Right atrium auricular region (tissue), 2 donors: ENCODE results near the gene RGMA. TPM values are rescaled to one million over a fixed set of nuclear protein-coding genes. Genes with fewer than 3 reads are reported as not detected.
A peak's percentile ranks its signal among the peaks of the same experiment; 100 is the strongest.

Experiments
- DNase-seq: peaks from one replicate; pipeline ENCODE4 v3.0.0-alpha.2; 2019; ENCODE audit warnings: low spot score
- H3K27ac ChIP-seq, 2 donors: fragments of 200-600 bp; sonication (generic); 1 replicate in 1 of 2; 2 replicates in 1 of 2; pipeline ENCODE4 v1.5.1; 2016 to 2019
- H3K27me3 ChIP-seq, 2 donors: fragments of 200-600 bp; sonication (generic); one replicate each; pipeline versions ENCODE4 v1.5.1 to v1.6.0; 2017 to 2019
- H3K36me3 ChIP-seq: fragments of 200-600 bp; sonication (generic); one replicate; pipeline ENCODE4 v1.5.1; 2016
- H3K4me1 ChIP-seq, 2 donors: fragments of 200-600 bp; sonication (generic); one replicate each; pipeline versions ENCODE4 v1.5.1 to v1.6.0; 2017 to 2019
- H3K4me3 ChIP-seq, 2 donors: fragments of 200-600 bp; sonication (generic); 1 replicate in 1 of 2; 2 replicates in 1 of 2; pipeline ENCODE4 v1.5.1; 2017 to 2019; ENCODE audit warnings: mild to moderate bottlenecking in 1 of 2, moderate library complexity in 1 of 2
- H3K9me3 ChIP-seq, 2 donors: fragments of 200-600 bp; sonication (generic); one replicate each; pipeline ENCODE4 v1.5.1; 2019
- CTCF ChIP-seq, 2 donors: fragments of 200-600 bp; sonication (generic); IDR thresholded peaks; one replicate each; pipeline ENCODE4 v1.5.1; 2019; ENCODE audit warnings: antibody characterized with exemption in 2 of 2
- total RNA-seq, 2 donors: library from RNA; depleted of rRNA; stranded (reverse); fragments of >200 nt; gene quantifications; one replicate each; pipeline ENCODE4 v1.1.0, GENCODE V29; 2016

The RGMA gene
- total RNA-seq, 2 donors from 2014 or later: 7.2 to 9.9 TPM

GRCh38 chr15:93091465-93091864 is 2.5 kb upstream of the RGMA start:
- H3K36me3 ChIP-seq: no peaks in the 10 kb centered on the region
- H3K9me3 ChIP-seq: no peaks in the 10 kb centered on the region
- H3K27ac ChIP-seq: no peak overlapping the region
- H3K4me1 ChIP-seq: peaks cover 0 to 27% of the 10 kb centered on the region in 2 donors
- no peak overlapping the region for H3K4me3 ChIP-seq
- no peak for DNase-seq
- no peaks in the 10 kb centered on the region for H3K27me3 ChIP-seq
- no peak for TF ChIP-seq CTCF (IDR thresholded peaks at IDR 0.05)

- Histone ChIP-seq H3K4me3 (peak overlapping the region in 1 of 2 donors; percentile 67), H3K4me1 (peaks cover 0 to 27% of the 10 kb centered on the region in 2 donors), H3K27ac (peak overlapping the region; percentile 28 to 48), H3K9me3 (no peaks in the 10 kb centered on the region), H3K36me3 (no peaks in the 10 kb centered on the region), H3K27me3 (no peaks in the 10 kb centered on the region)
- DNase-seq: no peak
- TF ChIP-seq CTCF (IDR thresholded peaks at IDR 0.05): no peak
These were observed 805 bp upstream of the RGMA start for GRCh38 chr15:93089727-93090305.

- H3K27ac ChIP-seq: peak overlapping the region; percentile 67 to 76
- H3K36me3 ChIP-seq: no peaks in the 10 kb centered on the region
- peaks cover 0 to 27% of the 10 kb centered on the region in 2 donors for H3K4me1 ChIP-seq
- no peak for TF ChIP-seq CTCF (IDR thresholded peaks at IDR 0.05)
- no peak for DNase-seq
- H3K9me3 ChIP-seq: no peaks in the 10 kb centered on the region
- H3K27me3 ChIP-seq: no peaks in the 10 kb centered on the region
- H3K4me3 ChIP-seq: peak overlapping the region; percentile 56 to 67
These were observed 621 bp downstream of the RGMA start for GRCh38 chr15:93088200-93088980.

- TF ChIP-seq CTCF (IDR thresholded peaks at IDR 0.05): peak; percentile 92 to 94
- Histone ChIP-seq H3K27ac (peak overlapping the region; percentile 67 to 76), H3K36me3 (no peaks in the 10 kb centered on the region), H3K27me3 (no peaks in the 10 kb centered on the region), H3K4me3 (peak overlapping the region; percentile 56 to 67), H3K9me3 (no peaks in the 10 kb centered on the region), H3K4me1 (peaks cover 0 to 27% of the 10 kb centered on the region in 2 donors)
- peak; percentile 93 for DNase-seq
These were observed 1.2 kb downstream of the RGMA start for GRCh38 chr15:93087825-93088199.

- Histone ChIP-seq H3K27me3 (no peaks in the 10 kb centered on the region), H3K4me1 (peaks cover 0 to 27% of the 10 kb centered on the region in 2 donors), H3K36me3 (no peaks in the 10 kb centered on the region), H3K27ac (no peak overlapping the region), H3K4me3 (no peak overlapping the region), H3K9me3 (no peaks in the 10 kb centered on the region)
- no peak for DNase-seq
- TF ChIP-seq CTCF (IDR thresholded peaks at IDR 0.05): no peak
These were observed 2.2 kb downstream of the RGMA start for GRCh38 chr15:93086791-93087190.
